ENCODE measurements around the gene TIRAP. TPM values are rescaled to one million over a fixed set of nuclear protein-coding genes. Genes with fewer than 3 reads are reported as not detected.

Gene TIRAP
- total and polyA plus RNA-seq, 2 of the 8 experiments (the other 6 are each of a cell fraction or from before 2014, with no cell fraction given), result 5.3 TPM

DNA sequence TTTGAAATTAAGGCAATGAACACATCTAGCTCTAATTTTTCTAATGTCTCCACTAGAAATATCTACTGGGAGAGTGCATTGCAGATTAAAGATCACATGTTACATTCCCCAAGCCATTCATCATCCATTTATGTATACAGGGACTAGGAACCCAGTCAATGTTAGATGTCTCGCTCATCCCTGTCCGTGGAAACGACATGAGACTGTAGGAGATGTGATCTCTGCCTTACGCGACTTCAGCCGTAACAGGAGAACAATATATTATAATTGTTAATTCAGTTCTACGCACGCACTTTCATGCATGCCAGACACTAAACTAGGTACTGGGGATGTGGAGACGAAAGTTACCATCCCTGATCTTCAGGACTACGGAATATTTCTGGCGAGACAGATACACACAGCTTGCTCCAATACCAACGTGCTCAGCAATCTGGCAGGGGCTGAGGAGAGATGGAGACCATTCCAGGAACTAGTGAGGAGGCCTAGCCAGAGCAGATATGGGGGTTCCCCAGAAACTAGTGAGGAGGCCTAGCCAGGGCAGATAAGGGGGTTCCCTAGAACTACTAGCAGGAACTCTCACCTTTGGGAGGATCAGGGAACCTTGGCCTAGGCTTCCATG lies 21.7 kb downstream of the TIRAP start (continued):
- no peak for TF ChIP-seq HDAC2 (IDR thresholded peaks at IDR 0.05; ENCODE audit: borderline replicate concordance in 1 of 2, low read depth in 2 of 2, low read length in 2 of 2)
- no peak for TF ChIP-seq PHF8 (conservative IDR thresholded peaks at IDR 0.05; ENCODE audit: low read depth, low read length)
- no peak for TF ChIP-seq BCL11A (IDR thresholded peaks at IDR 0.05; ENCODE audit: low read depth in 2 of 2, low read length in 2 of 2)
- TF ChIP-seq POU5F1 (IDR thresholded peaks at IDR 0.05; ENCODE audit: low read depth, low read length), result no peak
- TF ChIP-seq, protein P1, sequence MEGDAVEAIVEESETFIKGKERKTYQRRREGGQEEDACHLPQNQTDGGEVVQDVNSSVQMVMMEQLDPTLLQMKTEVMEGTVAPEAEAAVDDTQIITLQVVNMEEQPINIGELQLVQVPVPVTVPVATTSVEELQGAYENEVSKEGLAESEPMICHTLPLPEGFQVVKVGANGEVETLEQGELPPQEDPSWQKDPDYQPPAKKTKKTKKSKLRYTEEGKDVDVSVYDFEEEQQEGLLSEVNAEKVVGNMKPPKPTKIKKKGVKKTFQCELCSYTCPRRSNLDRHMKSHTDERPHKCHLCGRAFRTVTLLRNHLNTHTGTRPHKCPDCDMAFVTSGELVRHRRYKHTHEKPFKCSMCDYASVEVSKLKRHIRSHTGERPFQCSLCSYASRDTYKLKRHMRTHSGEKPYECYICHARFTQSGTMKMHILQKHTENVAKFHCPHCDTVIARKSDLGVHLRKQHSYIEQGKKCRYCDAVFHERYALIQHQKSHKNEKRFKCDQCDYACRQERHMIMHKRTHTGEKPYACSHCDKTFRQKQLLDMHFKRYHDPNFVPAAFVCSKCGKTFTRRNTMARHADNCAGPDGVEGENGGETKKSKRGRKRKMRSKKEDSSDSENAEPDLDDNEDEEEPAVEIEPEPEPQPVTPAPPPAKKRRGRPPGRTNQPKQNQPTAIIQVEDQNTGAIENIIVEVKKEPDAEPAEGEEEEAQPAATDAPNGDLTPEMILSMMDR (IDR thresholded peaks at IDR 0.05; ENCODE audit: control extremely low read depth in 1 of 3, insufficient read depth in 1 of 3, low read depth in 1 of 3, low read length in 3 of 3), result no peak
- no peak for TF ChIP-seq SUZ12 (IDR thresholded peaks at IDR 0.05; ENCODE audit: low read length)
- no peak for TF ChIP-seq RBBP5 (IDR thresholded peaks at IDR 0.05; ENCODE audit: borderline replicate concordance, low read depth, low read length)

Data from H1 (cell line).